Measurements from ENCODE around the gene HS6ST2.

The HS6ST2 gene

GRCh38 chrX:132876523-132877338 lies 81.7 kb downstream of the HS6ST2 start:
- Histone ChIP-seq H3K9ac (ENCODE audit: low read depth, low read length) (no peak overlapping the region), H3K27me3 (ENCODE audit: control insufficient read depth, insufficient read depth, low read length) (peaks cover 15% of the 10 kb centered on the region), H3K9me3 (replicated peaks; ENCODE audit: low read length) (no peaks in the 10 kb centered on the region), H3K4me1 (ENCODE audit: control insufficient read depth, insufficient read depth, low read length) (no peaks in the 10 kb centered on the region), H3K4me3 (ENCODE audit: low read length) (no peak overlapping the region), H3K36me3 (ENCODE audit: insufficient read depth, low read length) (no peaks in the 10 kb centered on the region), H3K4me2 (ENCODE audit: low read length) (no peak overlapping the region)

GRCh38 chrX:132875650-132876522 lies 82.5 kb downstream of the HS6ST2 start:
- Histone ChIP-seq H3K9me3 (replicated peaks; ENCODE audit: low read length) (no peaks in the 10 kb centered on the region), H3K36me3 (ENCODE audit: insufficient read depth, low read length) (no peaks in the 10 kb centered on the region), H3K4me3 (ENCODE audit: low read length) (no peak overlapping the region), H3K4me1 (ENCODE audit: control insufficient read depth, insufficient read depth, low read length) (no peaks in the 10 kb centered on the region), H3K27me3 (ENCODE audit: control insufficient read depth, insufficient read depth, low read length) (peaks cover 15% of the 10 kb centered on the region), H3K4me2 (ENCODE audit: low read length) (no peak overlapping the region), H3K9ac (ENCODE audit: low read depth, low read length) (no peak overlapping the region)

GRCh38 chrX:132862562-132862961 lies 95.9 kb downstream of the HS6ST2 start:
- no peaks in the 10 kb centered on the region for H3K36me3 ChIP-seq (ENCODE audit: insufficient read depth, low read length)
- no peak overlapping the region for H3K4me3 ChIP-seq (ENCODE audit: low read length)
- H3K9me3 ChIP-seq (replicated peaks; ENCODE audit: low read length), result no peaks in the 10 kb centered on the region
- H3K4me2 ChIP-seq (ENCODE audit: low read length), result no peak overlapping the region
- H3K4me1 ChIP-seq (ENCODE audit: control insufficient read depth, insufficient read depth, low read length), result no peaks in the 10 kb centered on the region
- no peak overlapping the region for H3K9ac ChIP-seq (ENCODE audit: low read depth, low read length)
- H3K27me3 ChIP-seq (ENCODE audit: control insufficient read depth, insufficient read depth, low read length), result peaks cover 6% of the 10 kb centered on the region

GRCh38 chrX:132861076-132861475 lies 97.4 kb downstream of the HS6ST2 start:
- Histone ChIP-seq H3K4me3 (ENCODE audit: low read length) (no peak overlapping the region), H3K4me2 (ENCODE audit: low read length) (no peak overlapping the region), H3K27me3 (ENCODE audit: control insufficient read depth, insufficient read depth, low read length) (peaks cover 6% of the 10 kb centered on the region), H3K9ac (ENCODE audit: low read depth, low read length) (no peak overlapping the region), H3K9me3 (replicated peaks; ENCODE audit: low read length) (no peaks in the 10 kb centered on the region), H3K36me3 (ENCODE audit: insufficient read depth, low read length) (no peaks in the 10 kb centered on the region), H3K4me1 (ENCODE audit: control insufficient read depth, insufficient read depth, low read length) (no peaks in the 10 kb centered on the region)

GRCh38 chrX:132860200-132860599 lies 98.2 kb downstream of the HS6ST2 start:
- H3K4me1 ChIP-seq (ENCODE audit: control insufficient read depth, insufficient read depth, low read length), result no peaks in the 10 kb centered on the region
- H3K9ac ChIP-seq (ENCODE audit: low read depth, low read length), result no peak overlapping the region
- H3K4me3 ChIP-seq (ENCODE audit: low read length), result no peak overlapping the region
- H3K27me3 ChIP-seq (ENCODE audit: control insufficient read depth, insufficient read depth, low read length), result peaks cover 6% of the 10 kb centered on the region
- H3K36me3 ChIP-seq (ENCODE audit: insufficient read depth, low read length), result no peaks in the 10 kb centered on the region
- no peaks in the 10 kb centered on the region for H3K9me3 ChIP-seq (replicated peaks; ENCODE audit: low read length)
- no peak overlapping the region for H3K4me2 ChIP-seq (ENCODE audit: low read length)

GRCh38 chrX:132858018-132858417 lies 100.4 kb downstream of the HS6ST2 start:
- H3K36me3 ChIP-seq (ENCODE audit: insufficient read depth, low read length), result no peaks in the 10 kb centered on the region
- H3K4me1 ChIP-seq (ENCODE audit: control insufficient read depth, insufficient read depth, low read length), result no peaks in the 10 kb centered on the region
- no peak overlapping the region for H3K4me3 ChIP-seq (ENCODE audit: low read length)
- no peaks in the 10 kb centered on the region for H3K9me3 ChIP-seq (replicated peaks; ENCODE audit: low read length)
- H3K9ac ChIP-seq (ENCODE audit: low read depth, low read length), result no peak overlapping the region
- peaks cover 6% of the 10 kb centered on the region for H3K27me3 ChIP-seq (ENCODE audit: control insufficient read depth, insufficient read depth, low read length)
- no peak overlapping the region for H3K4me2 ChIP-seq (ENCODE audit: low read length)

- Histone ChIP-seq H3K4me3 (ENCODE audit: low read length) (no peak overlapping the region), H3K4me1 (ENCODE audit: control insufficient read depth, insufficient read depth, low read length) (no peaks in the 10 kb centered on the region), H3K27me3 (ENCODE audit: control insufficient read depth, insufficient read depth, low read length) (peaks cover 6% of the 10 kb centered on the region), H3K4me2 (ENCODE audit: low read length) (no peak overlapping the region), H3K9ac (ENCODE audit: low read depth, low read length) (no peak overlapping the region), H3K9me3 (replicated peaks; ENCODE audit: low read length) (no peaks in the 10 kb centered on the region), H3K36me3 (ENCODE audit: insufficient read depth, low read length) (no peaks in the 10 kb centered on the region)
Observed at GRCh38 chrX:132855780-132856341, 102.6 kb downstream of the HS6ST2 start.

GRCh38 chrX:132853040-132853439 lies 105.4 kb downstream of the HS6ST2 start:
- Histone ChIP-seq H3K9ac (ENCODE audit: low read depth, low read length) (no peak overlapping the region), H3K4me2 (ENCODE audit: low read length) (no peak overlapping the region), H3K27me3 (ENCODE audit: control insufficient read depth, insufficient read depth, low read length) (peaks cover 13% of the 10 kb centered on the region), H3K9me3 (replicated peaks; ENCODE audit: low read length) (no peaks in the 10 kb centered on the region), H3K4me3 (ENCODE audit: low read length) (no peak overlapping the region), H3K4me1 (ENCODE audit: control insufficient read depth, insufficient read depth, low read length) (no peaks in the 10 kb centered on the region), H3K36me3 (ENCODE audit: insufficient read depth, low read length) (no peaks in the 10 kb centered on the region)

- Histone ChIP-seq H3K4me3 (ENCODE audit: low read length) (no peak overlapping the region), H3K27me3 (ENCODE audit: control insufficient read depth, insufficient read depth, low read length) (peaks cover 36% of the 10 kb centered on the region), H3K4me2 (ENCODE audit: low read length) (no peak overlapping the region), H3K9ac (ENCODE audit: low read depth, low read length) (no peak overlapping the region), H3K4me1 (ENCODE audit: control insufficient read depth, insufficient read depth, low read length) (no peaks in the 10 kb centered on the region), H3K36me3 (ENCODE audit: insufficient read depth, low read length) (no peaks in the 10 kb centered on the region), H3K9me3 (replicated peaks; ENCODE audit: low read length) (no peaks in the 10 kb centered on the region)
Observed at GRCh38 chrX:132848296-132848970, 110.0 kb downstream of the HS6ST2 start.

GRCh38 chrX:132843363-132843762 lies 115.1 kb downstream of the HS6ST2 start:
- Histone ChIP-seq H3K4me1 (ENCODE audit: control insufficient read depth, insufficient read depth, low read length) (no peaks in the 10 kb centered on the region), H3K36me3 (ENCODE audit: insufficient read depth, low read length) (no peaks in the 10 kb centered on the region), H3K27me3 (ENCODE audit: control insufficient read depth, insufficient read depth, low read length) (peaks cover 52% of the 10 kb centered on the region), H3K9ac (ENCODE audit: low read depth, low read length) (no peak overlapping the region), H3K4me3 (ENCODE audit: low read length) (no peak overlapping the region), H3K9me3 (replicated peaks; ENCODE audit: low read length) (no peaks in the 10 kb centered on the region), H3K4me2 (ENCODE audit: low read length) (no peak overlapping the region)
